Trophoblast cell (in vitro differentiated cells and primary cell): ENCODE measurements around the gene ZNF264.
"Not testable (repeated sequence)": the region's sequence is repeated elsewhere in the genome, so short reads cannot be mapped to it uniquely, and the experiment has no call there.

Source experiments
- DNase-seq, 2 donors: peaks; one replicate each; pipeline ENCODE4 v3.0.0-alpha.2; 2016
- H2AFZ ChIP-seq: 2 replicates; pipeline ENCODE4 v1.6.1; 2013; ENCODE audit warnings: low read length, moderate library complexity, mild to moderate bottlenecking; ENCODE audit not compliant: insufficient read depth, poor library complexity
- H2AK5ac ChIP-seq: 2 replicates; pipeline ENCODE4 v1.6.1; 2013; ENCODE audit warnings: mild to moderate bottlenecking, low read length
- H2BK120ac ChIP-seq: 2 replicates; pipeline ENCODE4 v1.6.1; 2013; ENCODE audit warnings: low read length, mild to moderate bottlenecking, moderate library complexity; ENCODE audit not compliant: insufficient read depth, poor library complexity
- H2BK12ac ChIP-seq: 2 replicates; pipeline ENCODE4 v1.6.1; 2013; ENCODE audit warnings: mild to moderate bottlenecking, low read length, moderate library complexity
- H2BK5ac ChIP-seq: 2 replicates; pipeline ENCODE4 v1.6.1; 2013; ENCODE audit warnings: low read length, low read depth, moderate library complexity, mild to moderate bottlenecking; ENCODE audit not compliant: poor library complexity
- H3K14ac ChIP-seq: 2 replicates; pipeline ENCODE4 v1.6.1; 2013; ENCODE audit warnings: mild to moderate bottlenecking, low read length
- H3K18ac ChIP-seq: 2 replicates; pipeline ENCODE4 v1.6.1; 2013; ENCODE audit warnings: mild to moderate bottlenecking, low read length
- H3K23ac ChIP-seq: 2 replicates; pipeline ENCODE4 v1.6.1; 2013; ENCODE audit warnings: low read length
- H3K27ac ChIP-seq: 2 replicates; pipeline ENCODE4 v1.5.1; 2013; ENCODE audit warnings: low read depth, mild to moderate bottlenecking, inconsistent platforms, low read length, moderate library complexity
- H3K27me3 ChIP-seq: 2 replicates; pipeline ENCODE4 v1.6.1; 2013; ENCODE audit warnings: inconsistent platforms, mild to moderate bottlenecking, low read length, moderate library complexity; ENCODE audit not compliant: insufficient read depth
- H3K36me3 ChIP-seq, 2 experiments: 1 replicate in 1 of 2; 2 replicates in 1 of 2; pipeline ENCODE4 v1.6.1; 2013; ENCODE audit warnings: low read length in 2 of 2, mild to moderate bottlenecking in 2 of 2, moderate library complexity in 1 of 2; ENCODE audit not compliant: insufficient read depth in 2 of 2, control insufficient read depth in 1 of 2
- H3K4ac ChIP-seq: 2 replicates; pipeline ENCODE4 v1.6.1; 2013; ENCODE audit warnings: low read depth, mild to moderate bottlenecking, low read length, moderate library complexity
- H3K4me1 ChIP-seq, 2 experiments: 1 replicate in 1 of 2; 2 replicates in 1 of 2; pipeline ENCODE4 v1.6.1; 2013; ENCODE audit warnings: low read length in 2 of 2, mild to moderate bottlenecking in 2 of 2, moderate library complexity in 1 of 2; ENCODE audit not compliant: insufficient read depth in 2 of 2, control insufficient read depth in 1 of 2
- H3K4me2 ChIP-seq: 2 replicates; pipeline ENCODE4 v1.6.1; 2013; ENCODE audit warnings: inconsistent platforms, mild to moderate bottlenecking, low read length, moderate library complexity
- H3K4me3 ChIP-seq: 2 replicates; pipeline ENCODE4 v1.5.1; 2013; ENCODE audit warnings: mild to moderate bottlenecking, low read depth, low read length, inconsistent platforms
- H3K79me1 ChIP-seq: one replicate; pipeline ENCODE4 v1.6.1; 2013; ENCODE audit warnings: low read length
- H3K79me2 ChIP-seq: 2 replicates; pipeline ENCODE4 v1.6.1; 2013; ENCODE audit warnings: low read length, mild to moderate bottlenecking; ENCODE audit not compliant: control insufficient read depth, insufficient read depth, poor library complexity
- H3K9ac ChIP-seq: 2 replicates; pipeline ENCODE4 v1.6.1; 2013; ENCODE audit warnings: mild to moderate bottlenecking, low read length
- H3K9me3 ChIP-seq: 2 replicates; pipeline ENCODE4 v1.6.1; 2013; ENCODE audit warnings: low read depth, mild to moderate bottlenecking, control low read depth, inconsistent platforms, low read length; ENCODE audit not compliant: insufficient read depth
- H4K12ac ChIP-seq: 2 replicates; pipeline ENCODE4 v1.6.1; 2013; ENCODE audit warnings: low read depth, mild to moderate bottlenecking, low read length, moderate library complexity
- H4K8ac ChIP-seq: 2 replicates; pipeline ENCODE4 v1.6.1; 2013; ENCODE audit warnings: low read depth, mild to moderate bottlenecking, low read length, moderate library complexity
- H4K91ac ChIP-seq: one replicate; pipeline ENCODE4 v1.6.1; 2013; ENCODE audit warnings: low read depth, mild to moderate bottlenecking, low read length, moderate library complexity
- WGBS: extraction: QIAGEN DNeasy Blood & Tissue Kit; methylation state at CpG from one replicate; pipeline ENCODE4 v1.1.7; 2013; ENCODE audit warnings: missing lambda C conversion rate; ENCODE audit not compliant: insufficient read length, insufficient coverage; ENCODE audit errors: extremely low coverage; 5-methylcytosine and 5-hydroxymethylcytosine counted together

The ZNF264 gene

GRCh38 chr19:57248646-57249045 lies 57.3 kb downstream of the ZNF264 start:
- Histone ChIP-seq H3K23ac (no peak overlapping the region), H4K12ac (no peak overlapping the region), H3K4ac (no peak overlapping the region), H3K14ac (no peak overlapping the region), H3K36me3 (peaks cover 35 to 60% of the 10 kb centered on the region in 2 experiments), H4K91ac (no peak overlapping the region), H2AK5ac (no peak overlapping the region), H3K79me2 (no peaks in the 10 kb centered on the region), H3K18ac (no peak overlapping the region), H3K9me3 (no peaks in the 10 kb centered on the region), H3K4me2 (no peak overlapping the region), H2BK12ac (no peak overlapping the region), H3K27me3 (no peaks in the 10 kb centered on the region), H3K79me1 (no peaks in the 10 kb centered on the region), H3K9ac (no peak overlapping the region), H4K8ac (no peak overlapping the region), H2BK120ac (no peak overlapping the region), H2AFZ (no peak overlapping the region), H3K4me3 (no peak overlapping the region), H3K4me1 (no peaks in the 10 kb centered on the region), H3K27ac (no peak overlapping the region), H2BK5ac (no peak overlapping the region)
- DNase-seq, result no peak
- no CpG with 5 or more reads among the region's 6 CpGs for WGBS

DNA sequence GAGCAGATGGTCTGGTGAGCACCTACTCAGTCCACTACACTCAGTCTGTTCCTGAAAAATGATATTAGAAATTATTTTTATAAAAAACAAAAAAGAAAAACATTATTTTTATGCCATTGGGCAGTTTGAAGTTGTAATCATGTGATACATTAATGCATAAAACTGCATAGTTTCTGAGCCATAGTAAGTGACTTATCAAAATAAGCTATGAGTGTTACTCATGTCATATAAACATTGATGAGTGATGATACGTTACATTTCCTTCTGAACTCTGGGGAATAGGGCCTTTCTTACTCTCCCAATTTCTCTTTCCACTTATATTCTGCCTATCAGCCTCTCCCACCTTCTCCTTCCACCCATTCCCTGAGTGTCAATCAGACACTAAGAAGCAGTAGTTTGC lies 58.0 kb downstream of the ZNF264 start:
- no peaks in the 10 kb centered on the region for H3K79me1 ChIP-seq
- no peak overlapping the region for H2BK12ac ChIP-seq
- H3K4me3 ChIP-seq, result no peak overlapping the region
- no peak overlapping the region for H3K4ac ChIP-seq
- H3K18ac ChIP-seq, result no peak overlapping the region
- H4K91ac ChIP-seq, result no peak overlapping the region
- no peaks in the 10 kb centered on the region for H3K9me3 ChIP-seq
- no peaks in the 10 kb centered on the region for H3K27me3 ChIP-seq
- no peak overlapping the region for H4K12ac ChIP-seq
- H3K79me2 ChIP-seq, result no peaks in the 10 kb centered on the region
- no peak for DNase-seq
- no peak overlapping the region for H2BK120ac ChIP-seq
- H3K27ac ChIP-seq, result no peak overlapping the region
- H3K4me2 ChIP-seq, result no peak overlapping the region
- H3K14ac ChIP-seq, result no peak overlapping the region
- H2AK5ac ChIP-seq, result no peak overlapping the region
- no peak overlapping the region for H3K23ac ChIP-seq
- WGBS, result no CpG with 5 or more reads among the region's 1 CpG
- no peak overlapping the region for H2AFZ ChIP-seq
- H2BK5ac ChIP-seq, result no peak overlapping the region
- no peak overlapping the region for H3K9ac ChIP-seq
- H3K36me3 ChIP-seq, result peaks cover 38 to 63% of the 10 kb centered on the region in 2 experiments
- H3K4me1 ChIP-seq, result no peaks in the 10 kb centered on the region
- H4K8ac ChIP-seq, result no peak overlapping the region

DNA sequence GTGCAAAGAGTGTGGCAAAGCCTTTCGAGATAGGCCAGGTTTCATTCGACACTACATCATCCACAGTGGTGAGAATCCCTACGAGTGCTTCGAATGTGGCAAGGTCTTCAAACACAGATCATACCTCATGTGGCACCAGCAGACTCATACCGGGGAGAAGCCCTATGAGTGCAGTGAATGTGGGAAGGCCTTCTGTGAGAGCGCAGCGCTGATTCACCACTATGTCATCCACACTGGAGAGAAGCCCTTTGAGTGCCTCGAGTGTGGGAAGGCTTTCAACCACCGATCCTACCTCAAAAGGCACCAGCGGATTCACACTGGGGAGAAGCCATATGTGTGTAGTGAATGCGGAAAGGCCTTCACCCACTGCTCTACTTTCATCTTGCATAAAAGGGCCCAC lies 62.5 kb downstream of the ZNF264 start:
- not testable (repeated sequence) for H3K4me1 ChIP-seq, H3K23ac ChIP-seq, H4K91ac ChIP-seq, H2BK120ac ChIP-seq, H2BK12ac ChIP-seq, H3K4ac ChIP-seq, H3K14ac ChIP-seq, H3K27me3 ChIP-seq, DNase-seq, H3K79me1 ChIP-seq, H2BK5ac ChIP-seq, H3K18ac ChIP-seq, H3K9me3 ChIP-seq, H2AK5ac ChIP-seq, H2AFZ ChIP-seq, H3K27ac ChIP-seq, H4K8ac ChIP-seq, H3K9ac ChIP-seq, H4K12ac ChIP-seq, H3K4me3 ChIP-seq, H3K79me2 ChIP-seq, H3K4me2 ChIP-seq
- WGBS, result no CpG with 5 or more reads among the region's 11 CpGs
- peaks cover 16 to 38% of the 10 kb centered on the region in 2 experiments for H3K36me3 ChIP-seq

DNA sequence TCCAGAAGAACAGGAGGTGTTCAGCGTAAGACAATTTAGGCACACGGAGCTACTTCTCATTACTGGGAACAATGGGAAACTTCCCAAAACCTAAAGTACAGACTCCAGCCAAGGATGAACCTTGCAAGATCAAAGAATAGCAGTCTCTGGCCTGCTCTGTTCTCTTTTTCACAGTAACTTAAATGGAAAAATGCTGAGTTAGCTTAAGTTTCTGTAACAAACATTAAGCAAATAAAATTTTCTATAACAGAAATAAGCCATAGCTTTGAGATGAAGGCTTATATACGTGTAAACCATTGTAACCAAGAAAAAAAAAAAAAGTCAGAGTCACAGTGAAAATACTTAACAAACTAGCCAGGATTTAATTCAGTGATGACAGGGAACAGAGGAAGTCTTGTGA lies 70.7 kb downstream of the ZNF264 start:
- no peak overlapping the region for H3K23ac ChIP-seq
- WGBS, result no CpG with 5 or more reads among the region's 3 CpGs
- no peak overlapping the region for H4K91ac ChIP-seq
- no peak overlapping the region for H3K18ac ChIP-seq
- no peak overlapping the region for H2BK12ac ChIP-seq
- peaks cover 0 to 5% of the 10 kb centered on the region in 2 experiments for H3K36me3 ChIP-seq
- no peak overlapping the region for H3K4ac ChIP-seq
- H2AK5ac ChIP-seq, result no peak overlapping the region
- H3K9me3 ChIP-seq, result no peaks in the 10 kb centered on the region
- no peak overlapping the region for H3K9ac ChIP-seq
- H3K4me3 ChIP-seq, result no peak overlapping the region
- no peaks in the 10 kb centered on the region for H3K79me1 ChIP-seq
- no peaks in the 10 kb centered on the region for H3K27me3 ChIP-seq
- no peak overlapping the region for H3K14ac ChIP-seq
- H3K4me1 ChIP-seq, result no peaks in the 10 kb centered on the region
- H2AFZ ChIP-seq, result no peak overlapping the region
- H4K8ac ChIP-seq, result no peak overlapping the region
- no peak for DNase-seq
- no peaks in the 10 kb centered on the region for H3K79me2 ChIP-seq
- H2BK5ac ChIP-seq, result no peak overlapping the region
- H2BK120ac ChIP-seq, result no peak overlapping the region
- H3K4me2 ChIP-seq, result no peak overlapping the region
- no peak overlapping the region for H4K12ac ChIP-seq
- H3K27ac ChIP-seq, result no peak overlapping the region
